ENCODE measurements around the gene HMG20A. TPM values are rescaled to one million over a fixed set of nuclear protein-coding genes. Genes with fewer than 3 reads are reported as not detected.

HMG20A gene
- total and polyA plus RNA-seq, 10 of the 15 experiments (the other 5 are each of a cell fraction or from before 2014, with no cell fraction given) = 30.0 to 98.7 (median 46.8) TPM

DNA sequence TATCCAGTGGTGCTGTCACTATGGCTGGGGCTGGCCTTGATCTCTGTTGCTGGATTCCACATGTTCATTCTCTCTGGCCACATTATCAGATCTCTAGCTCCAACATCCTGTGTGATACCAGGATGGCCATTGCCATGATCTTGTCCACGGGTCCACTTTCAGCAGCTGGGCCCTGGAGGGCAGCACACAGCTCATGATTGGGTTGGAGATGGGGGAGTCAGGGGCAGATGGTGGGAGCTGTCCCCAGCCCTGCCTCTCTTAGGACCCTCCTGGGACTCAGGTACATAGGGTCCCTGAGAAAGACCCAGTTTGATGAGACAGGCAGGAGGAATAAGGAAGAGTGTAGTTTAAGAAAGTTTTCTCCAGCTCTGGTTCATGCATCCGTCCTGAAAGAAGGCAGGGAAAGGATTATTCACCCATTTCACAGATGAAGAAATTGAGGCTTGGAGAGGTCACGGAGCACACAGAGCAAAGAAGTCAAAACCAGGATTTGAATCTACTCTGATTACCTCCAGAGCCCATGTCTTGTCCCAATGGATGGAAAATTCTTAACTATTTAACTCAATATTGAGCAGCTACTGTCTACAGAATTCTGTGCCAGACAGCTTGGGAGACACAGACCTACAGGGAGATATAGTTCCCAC is 111.5 kb downstream of the HMG20A start (continued):
- no peak for TF ChIP-seq NR2C1 (IDR thresholded peaks at IDR 0.05)
- TF ChIP-seq POLR2A (IDR thresholded peaks at IDR 0.05; ENCODE audit: low read depth, low read length) = no peak
- TF ChIP-seq CEBPB (IDR thresholded peaks at IDR 0.05; ENCODE audit: borderline replicate concordance in 1 of 2, low read depth in 2 of 2, low read length in 2 of 2) = no peak
- TF ChIP-seq POU2F2 (IDR thresholded peaks at IDR 0.05; ENCODE audit: borderline replicate concordance, low read depth, low read length) = no peak
- TF ChIP-seq, protein P1, sequence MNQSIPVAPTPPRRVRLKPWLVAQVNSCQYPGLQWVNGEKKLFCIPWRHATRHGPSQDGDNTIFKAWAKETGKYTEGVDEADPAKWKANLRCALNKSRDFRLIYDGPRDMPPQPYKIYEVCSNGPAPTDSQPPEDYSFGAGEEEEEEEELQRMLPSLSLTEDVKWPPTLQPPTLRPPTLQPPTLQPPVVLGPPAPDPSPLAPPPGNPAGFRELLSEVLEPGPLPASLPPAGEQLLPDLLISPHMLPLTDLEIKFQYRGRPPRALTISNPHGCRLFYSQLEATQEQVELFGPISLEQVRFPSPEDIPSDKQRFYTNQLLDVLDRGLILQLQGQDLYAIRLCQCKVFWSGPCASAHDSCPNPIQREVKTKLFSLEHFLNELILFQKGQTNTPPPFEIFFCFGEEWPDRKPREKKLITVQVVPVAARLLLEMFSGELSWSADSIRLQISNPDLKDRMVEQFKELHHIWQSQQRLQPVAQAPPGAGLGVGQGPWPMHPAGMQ (IDR thresholded peaks at IDR 0.05; ENCODE audit: borderline replicate concordance) = no peak
- no peak for TF ChIP-seq NFYA (IDR thresholded peaks at IDR 0.05; ENCODE audit: borderline replicate concordance, low read depth, low read length)
- no peak for TF ChIP-seq HDAC6 (IDR thresholded peaks at IDR 0.05; ENCODE audit: unreplicated experiment)
- TF ChIP-seq BRCA1 (IDR thresholded peaks at IDR 0.05; ENCODE audit: low read depth, low read length) = no peak
- no peak for TF ChIP-seq KDM1A (IDR thresholded peaks at IDR 0.05; ENCODE audit: borderline replicate concordance)

GRCh38 chr15:77532846-77533245 is 112.2 kb downstream of the HMG20A start:
- ATAC-seq (no peak), FAIRE-seq (no peak), DNase-seq (ENCODE audit: low read depth, low spot score) (no peak)
- Histone ChIP-seq H3K4me1 (ENCODE audit: control insufficient read depth, insufficient read depth, low read length) (peaks cover 20% of the 10 kb centered on the region), H3K27ac (ENCODE audit: control insufficient read depth, insufficient read depth) (no peak overlapping the region), H4K20me1 (ENCODE audit: control insufficient read depth, insufficient read depth) (no peaks in the 10 kb centered on the region), H3K79me2 (ENCODE audit: control insufficient read depth, insufficient read depth, low read length) (no peaks in the 10 kb centered on the region), H3K36me3 (ENCODE audit: control insufficient read depth in 2 of 2, insufficient read depth in 2 of 2, low read length in 1 of 2) (no peaks in the 10 kb centered on the region), H2AFZ (ENCODE audit: control insufficient read depth, low read depth, low read length) (no peak overlapping the region), H3K9me3 (replicated peaks; ENCODE audit: control insufficient read depth, insufficient read depth, low read length) (no peaks in the 10 kb centered on the region), H3K27me3 (replicated peaks in 1 of 2; ENCODE audit: control insufficient read depth in 2 of 2, insufficient read depth in 2 of 2, low read length in 1 of 2) (no peaks in the 10 kb centered on the region; a peak in 1 of 4 replicates), H3K4me3 (no peak overlapping the region), H3K4me2 (ENCODE audit: control insufficient read depth, insufficient read depth) (no peak overlapping the region), H3K9ac (ENCODE audit: control insufficient read depth, insufficient read depth, low read length) (no peak overlapping the region)
- 13% methylated on average over 7 of the region's 7 CpGs for WGBS (ENCODE audit: insufficient coverage, insufficient replicate concordance, low lambda C conversion rate, missing lambda C conversion rate)
- intact Hi-C loops (cut with micrococcal nuclease; ENCODE audit: unreplicated experiment) = no loop called here
- ChIA-PET POLR2A (interaction anchor here (0.7 kb wide), 1 partner anchor 25 kb away, joined by 4 read pairs; no protein-coding TSS in a partner anchor), SMC1A (ENCODE audit: uncharacterized antibody, unreplicated experiment) (interaction anchor here (0.7 to 1.7 kb wide), 3 partner anchors 10 to 353 kb away, joined by 3 to 4 read pairs (median 3); no protein-coding TSS in a partner anchor), CTCF (interaction anchor here (0.8 to 1.5 kb wide), 3 partner anchors 11 to 559 kb away, joined by 3 to 10 read pairs (median 3); no protein-coding TSS in a partner anchor), RAD21 (ENCODE audit: unreplicated experiment) (interaction anchor here (0.8 to 1.9 kb wide), 3 partner anchors 10 to 510 kb away, joined by 3 to 7 read pairs (median 3); no protein-coding TSS in a partner anchor)
- in situ Hi-C loops (cut with MboI) = no loop called here
- no TSS peak for BruUV-seq (replicated peaks)
- no peak for TF ChIP-seq NRF1 (conservative IDR thresholded peaks at IDR 0.05; ENCODE audit: low read depth, low read length)
- TF ChIP-seq E4F1 (IDR thresholded peaks at IDR 0.05; ENCODE audit: borderline replicate concordance, partially characterized antibody) = no peak
- no peak for TF ChIP-seq EP300 (IDR thresholded peaks at IDR 0.05; ENCODE audit: borderline replicate concordance in 1 of 2, control insufficient read depth in 1 of 2, low read depth in 2 of 2, low read length in 2 of 2)
- no peak for TF ChIP-seq MTA2 (IDR thresholded peaks at IDR 0.05; ENCODE audit: low read depth)
- no peak for TF ChIP-seq RB1 (IDR thresholded peaks at IDR 0.05; ENCODE audit: borderline replicate concordance)
- no peak for TF ChIP-seq PML (IDR thresholded peaks at IDR 0.05; ENCODE audit: low read length)
- no peak for TF ChIP-seq RELB (IDR thresholded peaks at IDR 0.05; ENCODE audit: low read depth)
